Hepatocyte (in vitro differentiated cells): ENCODE data around the gene PCDH9.

Experiments used
- EZH2 ChIP-seq: fragments of 200-600 bp; sonication (generic); IDR thresholded peaks from 2 replicates; pipeline ENCODE4 v1.6.1; 2016; ENCODE audit warnings: antibody characterized with exemption, mild to moderate bottlenecking, borderline replicate concordance
- EZH2phosphoT487 ChIP-seq: fragments of 200-600 bp; sonication (generic); IDR thresholded peaks from one replicate; pipeline ENCODE4 v1.6.1; 2018; ENCODE audit warnings: antibody characterized with exemption, mild to moderate bottlenecking, low read depth, moderate library complexity; ENCODE audit not compliant: unreplicated experiment, severe bottlenecking
- TF ChIP-seq, protein P1 (sequence below): fragments of 200-600 bp; sonication (generic); IDR thresholded peaks from 2 replicates; pipeline ENCODE4 v1.5.1; 2016; ENCODE audit warnings: antibody characterized with exemption, mild to moderate bottlenecking; ENCODE audit not compliant: poor library complexity

DNA sequence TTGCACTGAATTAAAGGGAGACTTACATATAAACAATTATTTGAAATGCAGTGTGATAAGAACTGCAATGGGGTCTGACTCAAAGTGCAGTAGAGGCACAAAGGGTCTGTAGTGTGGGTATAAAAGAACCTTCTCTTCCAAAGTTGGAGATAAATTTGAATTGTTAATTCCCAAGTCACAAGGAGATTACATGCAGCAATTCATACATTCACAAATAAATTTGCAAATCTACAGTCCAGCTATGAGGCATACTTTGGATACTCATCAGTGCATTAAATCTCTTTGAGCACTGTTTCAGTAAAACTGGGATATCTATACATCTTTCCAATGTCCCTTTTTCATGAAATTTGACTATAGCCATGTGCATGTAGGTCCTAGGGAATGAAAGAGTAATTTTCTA lies 799.4 kb downstream of the PCDH9 start:
- TF ChIP-seq EZH2 (no peak), EZH2phosphoT487 (no peak)
- TF ChIP-seq, protein P1, sequence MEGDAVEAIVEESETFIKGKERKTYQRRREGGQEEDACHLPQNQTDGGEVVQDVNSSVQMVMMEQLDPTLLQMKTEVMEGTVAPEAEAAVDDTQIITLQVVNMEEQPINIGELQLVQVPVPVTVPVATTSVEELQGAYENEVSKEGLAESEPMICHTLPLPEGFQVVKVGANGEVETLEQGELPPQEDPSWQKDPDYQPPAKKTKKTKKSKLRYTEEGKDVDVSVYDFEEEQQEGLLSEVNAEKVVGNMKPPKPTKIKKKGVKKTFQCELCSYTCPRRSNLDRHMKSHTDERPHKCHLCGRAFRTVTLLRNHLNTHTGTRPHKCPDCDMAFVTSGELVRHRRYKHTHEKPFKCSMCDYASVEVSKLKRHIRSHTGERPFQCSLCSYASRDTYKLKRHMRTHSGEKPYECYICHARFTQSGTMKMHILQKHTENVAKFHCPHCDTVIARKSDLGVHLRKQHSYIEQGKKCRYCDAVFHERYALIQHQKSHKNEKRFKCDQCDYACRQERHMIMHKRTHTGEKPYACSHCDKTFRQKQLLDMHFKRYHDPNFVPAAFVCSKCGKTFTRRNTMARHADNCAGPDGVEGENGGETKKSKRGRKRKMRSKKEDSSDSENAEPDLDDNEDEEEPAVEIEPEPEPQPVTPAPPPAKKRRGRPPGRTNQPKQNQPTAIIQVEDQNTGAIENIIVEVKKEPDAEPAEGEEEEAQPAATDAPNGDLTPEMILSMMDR = no peak
